Measurements from ENCODE around the gene TTYH2. TPM values are rescaled to one million over a fixed set of nuclear protein-coding genes. Genes with fewer than 3 reads are reported as not detected.

Gene TTYH2
- total RNA-seq, 1 donor from 2014 or later: 3.4 TPM

- no peaks in the 10 kb centered on the region for H3K9me3 ChIP-seq
- DNase-seq (ENCODE audit: extremely low spot score in 2 of 2): no peak
- H3K36me3 ChIP-seq: no peaks in the 10 kb centered on the region
- intact Hi-C loops (cut with DNase I): loop anchor here (2.0 to 10.0 kb wide), 2 partner anchors 23 to 237 kb away; no protein-coding TSS in a partner anchor
- H3K27ac ChIP-seq: no peak overlapping the region
- no peak for TF ChIP-seq CTCF (IDR thresholded peaks at IDR 0.05)
- TF ChIP-seq POLR2AphosphoS5 (IDR thresholded peaks at IDR 0.05; ENCODE audit: insufficient read depth in 1 of 2, low read depth in 1 of 2): no peak
- TF ChIP-seq POLR2A (IDR thresholded peaks at IDR 0.05): no peak
- peaks cover 15% of the 10 kb centered on the region for H3K4me1 ChIP-seq
- H3K4me3 ChIP-seq: no peak overlapping the region
- no peaks in the 10 kb centered on the region for H3K27me3 ChIP-seq
These were observed 4.5 kb downstream of the TTYH2 start for GRCh38 chr17:74217888-74218287.

DNA sequence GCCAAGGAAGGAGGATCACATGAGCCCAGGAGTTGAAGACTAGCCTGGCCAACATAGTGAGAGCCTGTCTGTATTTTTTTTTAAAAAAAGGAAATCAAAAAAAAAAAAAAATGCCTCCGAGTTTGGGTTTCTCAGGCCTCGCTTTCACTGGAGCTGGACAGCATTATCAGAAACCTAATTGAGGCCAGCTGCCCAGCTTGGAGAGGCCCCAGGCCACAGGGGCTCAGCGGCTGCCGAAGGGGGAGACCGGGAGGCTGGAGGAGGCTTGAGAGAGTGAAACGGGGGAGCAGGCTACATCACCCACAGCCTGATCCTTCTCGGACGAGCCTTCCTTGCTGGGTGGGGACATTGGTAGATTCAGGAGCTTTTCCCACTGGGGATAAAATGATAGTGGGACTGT is 5.1 kb downstream of the TTYH2 start:
- intact Hi-C loops (cut with DNase I): loop anchor here (2.0 to 10.0 kb wide), 2 partner anchors 22 to 236 kb away; no protein-coding TSS in a partner anchor
- no peak for DNase-seq (ENCODE audit: extremely low spot score in 2 of 2)
- Histone ChIP-seq H3K36me3 (no peaks in the 10 kb centered on the region), H3K4me3 (no peak overlapping the region), H3K4me1 (peaks cover 15% of the 10 kb centered on the region), H3K9me3 (no peaks in the 10 kb centered on the region), H3K27ac (no peak overlapping the region), H3K27me3 (no peaks in the 10 kb centered on the region)
- TF ChIP-seq CTCF (IDR thresholded peaks at IDR 0.05) (no peak), POLR2AphosphoS5 (IDR thresholded peaks at IDR 0.05; ENCODE audit: insufficient read depth in 1 of 2, low read depth in 1 of 2) (no peak)

DNA sequence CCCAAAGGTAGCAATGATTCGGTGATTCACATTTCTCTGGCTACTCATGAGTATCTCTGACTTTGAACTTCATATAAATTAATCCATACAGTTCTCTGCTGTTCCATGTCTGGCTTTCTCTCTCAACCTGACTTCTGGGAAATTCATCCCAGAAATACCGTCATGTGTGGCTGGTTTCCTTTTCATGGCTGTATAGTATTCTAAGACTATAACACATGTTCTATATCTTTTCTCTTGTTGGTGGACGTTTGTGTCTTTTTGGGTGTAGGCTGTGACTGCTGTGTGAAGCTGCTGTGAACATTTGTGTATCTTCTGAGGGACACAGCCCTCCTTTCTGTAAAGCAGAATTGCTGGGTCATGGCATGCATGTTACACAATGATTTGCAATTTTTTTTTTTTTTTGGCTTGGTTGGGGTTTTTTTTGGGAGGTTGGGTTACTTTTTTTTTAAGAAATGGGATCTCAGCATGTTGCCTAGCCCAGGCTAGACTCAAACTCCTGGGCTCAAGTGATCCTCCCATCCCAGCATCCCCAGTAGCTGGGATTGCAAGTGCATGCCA is 6.3 kb downstream of the TTYH2 start:
- Histone ChIP-seq H3K27me3 (no peaks in the 10 kb centered on the region), H3K36me3 (no peaks in the 10 kb centered on the region), H3K4me1 (peaks cover 3% of the 10 kb centered on the region), H3K9me3 (no peaks in the 10 kb centered on the region), H3K4me3 (no peak overlapping the region), H3K27ac (no peak overlapping the region)
- no peak for DNase-seq (ENCODE audit: extremely low spot score in 2 of 2)
- intact Hi-C loops (cut with DNase I): loop anchor here (2.0 to 10.0 kb wide), 2 partner anchors 21 to 235 kb away; no protein-coding TSS in a partner anchor
- TF ChIP-seq POLR2AphosphoS5 (IDR thresholded peaks at IDR 0.05; ENCODE audit: insufficient read depth in 1 of 2, low read depth in 1 of 2): no peak
- no peak for TF ChIP-seq POLR2A (IDR thresholded peaks at IDR 0.05)
- TF ChIP-seq CTCF (IDR thresholded peaks at IDR 0.05): no peak

DNA sequence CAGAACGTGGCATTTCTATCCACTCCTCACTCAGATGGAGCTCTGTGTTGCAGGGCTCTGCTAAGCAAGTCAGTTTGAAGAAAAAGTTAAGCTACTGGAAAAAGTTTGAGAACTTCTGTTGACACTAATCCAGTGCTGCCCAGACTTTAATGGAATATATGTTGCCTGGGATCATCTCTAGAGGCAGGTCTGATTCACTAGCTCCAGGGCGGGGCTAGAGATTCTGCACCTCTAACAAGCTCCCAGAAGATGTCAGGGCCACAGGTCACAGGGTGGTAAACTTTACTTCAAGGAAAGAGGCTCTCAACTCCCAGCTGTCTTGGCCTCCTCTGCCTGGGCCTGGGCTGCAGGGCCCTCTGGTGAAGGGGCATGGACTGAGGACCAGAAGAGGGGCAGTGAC is 6.8 kb downstream of the TTYH2 start:
- H3K36me3 ChIP-seq: no peaks in the 10 kb centered on the region
- H3K27ac ChIP-seq: no peak overlapping the region
- intact Hi-C loops (cut with DNase I): no loop called here
- no peaks in the 10 kb centered on the region for H3K4me1 ChIP-seq
- H3K9me3 ChIP-seq: no peaks in the 10 kb centered on the region
- no peak overlapping the region for H3K4me3 ChIP-seq
- TF ChIP-seq POLR2A (IDR thresholded peaks at IDR 0.05): no peak
- TF ChIP-seq POLR2AphosphoS5 (IDR thresholded peaks at IDR 0.05; ENCODE audit: insufficient read depth in 1 of 2, low read depth in 1 of 2): no peak
- no peak for TF ChIP-seq CTCF (IDR thresholded peaks at IDR 0.05)
- DNase-seq (ENCODE audit: extremely low spot score in 2 of 2): no peak
- no peaks in the 10 kb centered on the region for H3K27me3 ChIP-seq

DNA sequence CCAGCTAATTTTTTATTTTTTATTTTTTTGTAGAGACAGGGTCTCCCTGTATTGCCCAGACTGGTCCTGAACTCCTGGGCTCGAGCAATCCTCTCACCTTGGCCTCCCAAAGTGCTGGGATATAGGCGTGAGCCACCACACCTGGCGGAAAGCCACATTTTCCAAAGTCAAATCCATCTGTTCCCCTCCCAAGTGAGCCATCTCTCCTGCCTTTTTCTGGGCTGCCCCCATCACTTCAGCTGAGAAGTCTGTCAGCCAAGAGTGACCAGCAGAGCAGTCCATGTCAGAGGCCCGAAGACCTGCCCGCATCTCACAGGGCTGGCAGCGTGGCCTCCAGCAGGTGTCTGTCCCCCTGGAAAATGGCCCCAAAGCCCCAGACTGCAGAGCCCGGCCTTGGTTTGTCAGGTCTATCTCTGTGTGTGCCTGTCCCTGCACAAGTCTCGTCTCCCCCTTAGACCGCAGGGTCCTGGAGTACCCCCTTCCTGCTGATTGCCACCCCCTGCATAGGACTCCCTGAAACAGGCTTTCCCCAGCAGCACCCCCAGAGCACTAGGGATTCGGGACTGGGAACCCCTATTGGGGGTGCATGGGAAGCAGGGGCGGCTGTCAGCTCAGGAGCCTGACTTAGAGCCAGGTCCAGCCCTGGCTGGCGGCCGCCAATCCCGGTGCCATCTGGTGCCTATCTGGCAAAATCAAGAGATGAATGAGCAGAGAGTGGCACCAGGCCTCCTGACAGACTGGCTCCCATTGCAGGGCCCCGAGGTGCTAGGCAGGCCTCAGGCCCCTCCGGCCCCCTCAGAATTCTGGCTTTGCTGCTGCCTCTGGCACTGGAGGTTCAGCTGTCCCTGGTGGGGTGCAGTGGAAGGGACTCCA is 7.8 kb downstream of the TTYH2 start:
- intact Hi-C loops (cut with DNase I): no loop called here
- Histone ChIP-seq H3K27ac (no peak overlapping the region), H3K4me3 (no peak overlapping the region), H3K36me3 (no peaks in the 10 kb centered on the region), H3K9me3 (no peaks in the 10 kb centered on the region), H3K4me1 (no peaks in the 10 kb centered on the region), H3K27me3 (no peaks in the 10 kb centered on the region)
- TF ChIP-seq POLR2A (IDR thresholded peaks at IDR 0.05): no peak
- TF ChIP-seq POLR2AphosphoS5 (IDR thresholded peaks at IDR 0.05; ENCODE audit: insufficient read depth in 1 of 2, low read depth in 1 of 2): no peak
- no peak for TF ChIP-seq CTCF (IDR thresholded peaks at IDR 0.05)
- no peak for DNase-seq (ENCODE audit: extremely low spot score in 2 of 2)

Data from vagina (tissue), 2 donors.